Measurements from ENCODE around the gene ACOD1.

Gene ACOD1

GRCh38 chr13:76953968-76954367 lies 5.7 kb downstream of the ACOD1 start:
- no peaks in the 10 kb centered on the region for H3K4me1 ChIP-seq (ENCODE audit: control insufficient read depth, low read length)
- H3K9me3 ChIP-seq (ENCODE audit: control insufficient read depth, insufficient read depth, low read length), result peaks cover 7% of the 10 kb centered on the region; the same call in 1 of the 2 replicates
- TF ChIP-seq, protein P1, sequence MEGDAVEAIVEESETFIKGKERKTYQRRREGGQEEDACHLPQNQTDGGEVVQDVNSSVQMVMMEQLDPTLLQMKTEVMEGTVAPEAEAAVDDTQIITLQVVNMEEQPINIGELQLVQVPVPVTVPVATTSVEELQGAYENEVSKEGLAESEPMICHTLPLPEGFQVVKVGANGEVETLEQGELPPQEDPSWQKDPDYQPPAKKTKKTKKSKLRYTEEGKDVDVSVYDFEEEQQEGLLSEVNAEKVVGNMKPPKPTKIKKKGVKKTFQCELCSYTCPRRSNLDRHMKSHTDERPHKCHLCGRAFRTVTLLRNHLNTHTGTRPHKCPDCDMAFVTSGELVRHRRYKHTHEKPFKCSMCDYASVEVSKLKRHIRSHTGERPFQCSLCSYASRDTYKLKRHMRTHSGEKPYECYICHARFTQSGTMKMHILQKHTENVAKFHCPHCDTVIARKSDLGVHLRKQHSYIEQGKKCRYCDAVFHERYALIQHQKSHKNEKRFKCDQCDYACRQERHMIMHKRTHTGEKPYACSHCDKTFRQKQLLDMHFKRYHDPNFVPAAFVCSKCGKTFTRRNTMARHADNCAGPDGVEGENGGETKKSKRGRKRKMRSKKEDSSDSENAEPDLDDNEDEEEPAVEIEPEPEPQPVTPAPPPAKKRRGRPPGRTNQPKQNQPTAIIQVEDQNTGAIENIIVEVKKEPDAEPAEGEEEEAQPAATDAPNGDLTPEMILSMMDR (IDR thresholded peaks at IDR 0.05; ENCODE audit: low read depth, low read length, poor library complexity, severe bottlenecking), result no peak
- no peak for TF ChIP-seq EZH2phosphoT487 (IDR thresholded peaks at IDR 0.05; ENCODE audit: borderline replicate concordance, low read length)

GRCh38 chr13:76954538-76954937 lies 6.2 kb downstream of the ACOD1 start:
- Histone ChIP-seq H3K27ac (ENCODE audit: low read depth, low read length) (no peak overlapping the region), H3K4me3 (ENCODE audit: low read length) (no peak overlapping the region), H3F3A (ENCODE audit: control insufficient read depth, insufficient read depth) (no peaks in the 10 kb centered on the region), H3K9me3 (ENCODE audit: control insufficient read depth, insufficient read depth, low read length) (peaks cover 12% of the 10 kb centered on the region), H3K4me2 (ENCODE audit: low read length) (no peak overlapping the region), H4K20me1 (ENCODE audit: control insufficient read depth, insufficient read depth, low read depth, low read length) (no peaks in the 10 kb centered on the region), H3K79me2 (ENCODE audit: control insufficient read depth, low read length) (no peaks in the 10 kb centered on the region), H3K36me3 (ENCODE audit: control insufficient read depth, low read length) (no peaks in the 10 kb centered on the region), H3K27me3 (ENCODE audit: control insufficient read depth, low read length) (no peaks in the 10 kb centered on the region), H3K9me2 (replicated peaks; ENCODE audit: control insufficient read depth, low read length) (no peaks in the 10 kb centered on the region), H3K4me1 (ENCODE audit: control insufficient read depth, low read length) (no peaks in the 10 kb centered on the region)
- no peak for TF ChIP-seq EZH2phosphoT487 (IDR thresholded peaks at IDR 0.05; ENCODE audit: borderline replicate concordance, low read length)
- TF ChIP-seq, protein P1 (IDR thresholded peaks at IDR 0.05; ENCODE audit: low read depth, low read length, poor library complexity, severe bottlenecking), result no peak

More at GRCh38 chr13:76953968-76954367, 5.7 kb downstream of the ACOD1 start:
- H3K79me2 ChIP-seq (ENCODE audit: control insufficient read depth, low read length), result no peaks in the 10 kb centered on the region
- no peak overlapping the region for H3K27ac ChIP-seq (ENCODE audit: low read depth, low read length)
- H3F3A ChIP-seq (ENCODE audit: control insufficient read depth, insufficient read depth), result no peaks in the 10 kb centered on the region
- no peaks in the 10 kb centered on the region for H4K20me1 ChIP-seq (ENCODE audit: control insufficient read depth, insufficient read depth, low read depth, low read length)
- no peaks in the 10 kb centered on the region for H3K9me2 ChIP-seq (replicated peaks; ENCODE audit: control insufficient read depth, low read length)
- H3K4me2 ChIP-seq (ENCODE audit: low read length), result no peak overlapping the region
- no peak overlapping the region for H3K4me3 ChIP-seq (ENCODE audit: low read length)
- H3K27me3 ChIP-seq (ENCODE audit: control insufficient read depth, low read length), result no peaks in the 10 kb centered on the region
- no peaks in the 10 kb centered on the region for H3K36me3 ChIP-seq (ENCODE audit: control insufficient read depth, low read length)

GRCh38 chr13:76955193-76955592 lies 6.9 kb downstream of the ACOD1 start:
- Histone ChIP-seq H3K27ac (ENCODE audit: low read depth, low read length) (no peak overlapping the region), H3K4me2 (ENCODE audit: low read length) (no peak overlapping the region), H3K36me3 (ENCODE audit: control insufficient read depth, low read length) (no peaks in the 10 kb centered on the region), H3K4me1 (ENCODE audit: control insufficient read depth, low read length) (no peaks in the 10 kb centered on the region), H3F3A (ENCODE audit: control insufficient read depth, insufficient read depth) (no peaks in the 10 kb centered on the region), H3K79me2 (ENCODE audit: control insufficient read depth, low read length) (no peaks in the 10 kb centered on the region), H3K27me3 (ENCODE audit: control insufficient read depth, low read length) (no peaks in the 10 kb centered on the region), H4K20me1 (ENCODE audit: control insufficient read depth, insufficient read depth, low read depth, low read length) (no peaks in the 10 kb centered on the region), H3K4me3 (ENCODE audit: low read length) (no peak overlapping the region), H3K9me2 (replicated peaks; ENCODE audit: control insufficient read depth, low read length) (no peaks in the 10 kb centered on the region), H3K9me3 (ENCODE audit: control insufficient read depth, insufficient read depth, low read length) (peaks cover 18% of the 10 kb centered on the region)
- TF ChIP-seq, protein P1 (IDR thresholded peaks at IDR 0.05; ENCODE audit: low read depth, low read length, poor library complexity, severe bottlenecking), result no peak
- TF ChIP-seq EZH2phosphoT487 (IDR thresholded peaks at IDR 0.05; ENCODE audit: borderline replicate concordance, low read length), result no peak
